Pancreas (tissue), 10 donors: ENCODE measurements around the gene AFF4. TPM values are rescaled to one million over a fixed set of nuclear protein-coding genes. Genes with fewer than 3 reads are reported as not detected.

ENCODE experiments used
- ATAC-seq, 4 donors: fragments of 200-7000 bp; cut with Tn5 transposase; one replicate each; pipeline versions ENCODE4 v1.8.0 to v1.9.1; 2020; ENCODE audit warnings: mild to moderate bottlenecking in 4 of 4, moderate library complexity in 4 of 4
- DNase-seq, 6 donors: peaks; one replicate each; pipeline ENCODE4 v3.0.0-alpha.2; 2020
- FAIRE-seq: peaks from 2 replicates; lab custom pipeline; 2012; peaks lifted over from hg19 to GRCh38; lab: Jason Lieb, UNC
- H3K27ac ChIP-seq, 4 donors: fragments of 200-600 bp; sonication (generic); 1 replicate in 3 of 4; 2 replicates in 1 of 4; pipeline versions ENCODE4 v1.5.0 to v1.8.0; 2020
- H3K27me3 ChIP-seq, 4 donors: fragments of 200-600 bp; one replicate each; pipeline ENCODE4 v1.8.0; 2021
- H3K36me3 ChIP-seq, 3 donors: fragments of 200-600 bp; sonication (generic) in 1 of 3; one replicate each; pipeline versions ENCODE4 v1.5.0 to v1.8.0; 2020 to 2021
- H3K4me1 ChIP-seq, 3 donors: fragments of 200-600 bp; one replicate each; pipeline ENCODE4 v1.8.0; 2021
- H3K4me3 ChIP-seq, 4 donors: fragments of 200-600 bp; sonication (generic) in 2 of 4; one replicate each; pipeline versions ENCODE4 v1.5.0 to v1.8.0; 2020 to 2021
- H3K9me3 ChIP-seq, 4 donors: fragments of 200-600 bp; one replicate each; pipeline ENCODE4 v1.8.0; 2021
- CTCF ChIP-seq, 4 donors: fragments of 200-600 bp; sonication (generic) in 3 of 4; IDR thresholded peaks; one replicate each; pipeline versions ENCODE4 v1.5.0 to v1.8.0; 2021; ENCODE audit warnings: antibody characterized with exemption in 4 of 4
- WGBS, 2 donors: extraction: QIAGEN DNeasy Blood & Tissue Kit; methylation state at CpG; one replicate each; pipeline ENCODE4 v1.1.7; 2013; 5-methylcytosine and 5-hydroxymethylcytosine counted together
- intact Hi-C, 3 donors: fragments of 100-400 bp; cut with DNase I; formaldehyde crosslinking; loops; one replicate each; pipeline versions ENCODE4 v1.11.1 to v1.14.2; 2022
- polyA plus RNA-seq, 2 donors: library from polyadenylated mRNA; stranded (reverse); fragments of 200-250 nt; gene quantifications; one replicate each; pipeline ENCODE4 v1.2.3, GENCODE V29; 2013
- total RNA-seq, 6 donors: library from RNA; stranded (reverse); fragmentation: NEBNext Ultra II Directional in 4 of 6; extraction: Animal tissue kit (Norgen Biotek cat#: 25700) in 4 of 6; gene quantifications; one replicate each; pipeline versions ENCODE4 v1.2.1 to v1.2.4, GENCODE V29; 2021 to 2023
- donor health status: healthy with polysubstance abuse.
- donor health status: DM: no; HTN: no; CAD: no; lungs with moderate emphysema.
- donor health status: DM: no; HTN: no; CAD: no.
- donor health status: control.
- donor health status: control.
- donor health status: Bipolar disorder and iron deficiency.
- donor health status: DM: yes; HTN: yes; CAD: no.
- donor health status: DM: no; HTN: no; CAD: no.
- donor health status: DM: no; HTN: no; CAD: no.
- donor health status: DM: yes; HTN: yes; CAD: no.

The AFF4 gene
- total and polyA plus RNA-seq, 8 donors: 6.7 to 40.2 (median 27.2) TPM

- TF ChIP-seq CTCF (IDR thresholded peaks at IDR 0.05): no peak
- intact Hi-C loops: no loop called here
- Histone ChIP-seq H3K9me3 (no peaks in the 10 kb centered on the region), H3K27me3 (no peaks in the 10 kb centered on the region), H3K36me3 (peaks cover 0 to 85% (median 29%) of the 10 kb centered on the region in 3 donors), H3K27ac (no peak overlapping the region), H3K4me3 (no peak overlapping the region), H3K4me1 (no peaks in the 10 kb centered on the region)
- ATAC-seq (no peak), FAIRE-seq (no peak), DNase-seq (no peak)
- 94 to 96% methylated on average over 4 of the region's 4 CpGs for WGBS, 2 donors
These were observed 72.6 kb downstream of the AFF4 start for GRCh38 chr5:132890817-132891216.

DNA sequence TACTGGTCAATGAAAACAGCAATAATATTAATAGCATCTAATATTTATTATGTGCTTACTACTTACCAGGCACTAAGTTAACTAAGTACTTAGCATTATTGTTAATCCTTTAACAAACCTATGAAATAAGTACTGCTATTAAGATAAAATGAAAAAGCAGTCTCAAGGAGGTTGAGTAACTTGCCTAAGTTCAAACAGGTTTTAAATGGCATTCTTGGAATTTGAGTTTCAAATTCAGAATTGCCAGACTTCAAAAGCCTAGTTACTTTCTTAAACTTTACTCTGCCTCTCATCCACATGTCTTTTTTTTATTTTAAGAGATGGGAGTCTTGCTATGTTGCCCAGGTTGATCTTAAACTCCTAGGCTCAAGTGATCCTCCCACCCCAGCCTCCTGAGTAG, 73.9 kb downstream of the AFF4 start:
- H3K4me1 ChIP-seq: no peaks in the 10 kb centered on the region
- FAIRE-seq (no peak), ATAC-seq (no peak), DNase-seq (no peak)
- H3K9me3 ChIP-seq: no peaks in the 10 kb centered on the region
- no peaks in the 10 kb centered on the region for H3K27me3 ChIP-seq
- intact Hi-C loops: loop anchor here in 1 of 3 donors (10.0 kb wide), 1 partner anchor 65 kb away; no protein-coding TSS in a partner anchor
- no peak overlapping the region for H3K4me3 ChIP-seq
- TF ChIP-seq CTCF (IDR thresholded peaks at IDR 0.05): no peak
- H3K36me3 ChIP-seq: peaks cover 0 to 82% (median 23%) of the 10 kb centered on the region in 3 donors
- H3K27ac ChIP-seq: no peak overlapping the region

GRCh38 chr5:132887283-132887682, 76.2 kb downstream of the AFF4 start:
- no peak for DNase-seq
- no peak for ATAC-seq
- no peaks in the 10 kb centered on the region for H3K27me3 ChIP-seq
- no peaks in the 10 kb centered on the region for H3K9me3 ChIP-seq
- H3K36me3 ChIP-seq: peaks cover 0 to 70% (median 14%) of the 10 kb centered on the region in 3 donors
- no peak overlapping the region for H3K27ac ChIP-seq
- no peak overlapping the region for H3K4me3 ChIP-seq
- no peaks in the 10 kb centered on the region for H3K4me1 ChIP-seq
- FAIRE-seq: no peak
- 19 to 22% methylated on average over 1 of the region's 1 CpG for WGBS, 2 donors
- no peak for TF ChIP-seq CTCF (IDR thresholded peaks at IDR 0.05)
- intact Hi-C loops: loop anchor here in 1 of 3 donors (10.0 kb wide), 1 partner anchor 62 kb away; no protein-coding TSS in a partner anchor

GRCh38 chr5:132886064-132886823, 77.2 kb downstream of the AFF4 start:
- ATAC-seq (no peak), FAIRE-seq (no peak)
- WGBS, 2 donors: 90 to 93% methylated on average over 11 of the region's 11 CpGs

More at GRCh38 chr5:132886064-132886823, 77.2 kb downstream of the AFF4 start:
- Histone ChIP-seq H3K9me3 (no peaks in the 10 kb centered on the region), H3K27me3 (no peaks in the 10 kb centered on the region), H3K27ac (no peak overlapping the region), H3K4me3 (no peak overlapping the region), H3K4me1 (no peaks in the 10 kb centered on the region), H3K36me3 (peaks cover 0 to 70% (median 14%) of the 10 kb centered on the region in 3 donors)
- intact Hi-C loops: loop anchor here in 1 of 3 donors (10.0 kb wide), 1 partner anchor 61 kb away; no protein-coding TSS in a partner anchor
- no peak for TF ChIP-seq CTCF (IDR thresholded peaks at IDR 0.05)
- no peak for DNase-seq
